H9 (cell line): ENCODE results near the gene PIK3C3. TPM values are rescaled to one million over a fixed set of nuclear protein-coding genes. Genes with fewer than 3 reads are reported as not detected.

ENCODE experiments used
- DNase-seq: peaks from one replicate; pipeline ENCODE4 v3.0.0-alpha.2; 2017
- H2AFZ ChIP-seq: one replicate; pipeline ENCODE4 v1.6.1; 2013; ENCODE audit warnings: mild to moderate bottlenecking, low read length, control low read depth, moderate library complexity
- H2AK5ac ChIP-seq: 2 replicates; pipeline ENCODE4 v1.6.1; 2013; ENCODE audit warnings: low read length, control low read depth, mixed read lengths; ENCODE audit not compliant: insufficient read length
- H2BK120ac ChIP-seq: one replicate; pipeline ENCODE4 v1.6.1; 2013; ENCODE audit warnings: low read depth, mild to moderate bottlenecking, low read length, control low read depth, inconsistent platforms; ENCODE audit not compliant: poor library complexity, severe bottlenecking
- H2BK12ac ChIP-seq: 2 replicates; pipeline ENCODE4 v1.6.1; 2013; ENCODE audit warnings: low read length, control low read depth, mixed read lengths, low read depth; ENCODE audit not compliant: insufficient read length
- H2BK15ac ChIP-seq: 2 replicates; pipeline ENCODE4 v1.6.1; 2013; ENCODE audit warnings: low read depth, low read length, control low read depth
- H2BK20ac ChIP-seq: one replicate; pipeline ENCODE4 v1.6.1; 2013; ENCODE audit warnings: low read depth, mild to moderate bottlenecking, low read length, control low read depth, inconsistent platforms; ENCODE audit not compliant: poor library complexity, severe bottlenecking
- H2BK5ac ChIP-seq: 2 replicates; pipeline ENCODE4 v1.6.1; 2013; ENCODE audit warnings: low read length, control low read depth, mixed read lengths; ENCODE audit not compliant: insufficient read length
- H3K14ac ChIP-seq: 2 replicates; pipeline ENCODE4 v1.6.1; 2013; ENCODE audit warnings: low read length, control low read depth; ENCODE audit not compliant: insufficient read depth
- H3K18ac ChIP-seq: 2 replicates; pipeline ENCODE4 v1.6.1; 2013; ENCODE audit warnings: low read depth, mild to moderate bottlenecking, mixed read lengths, low read length, control low read depth; ENCODE audit not compliant: insufficient read length
- H3K23ac ChIP-seq: 2 replicates; pipeline ENCODE4 v1.6.1; 2013; ENCODE audit warnings: low read length, control low read depth, mixed read lengths, low read depth; ENCODE audit not compliant: insufficient read length
- H3K23me2 ChIP-seq: 2 replicates; pipeline ENCODE4 v1.6.1; 2013; ENCODE audit warnings: low read depth, mild to moderate bottlenecking, mixed read lengths, low read length, control low read depth; ENCODE audit not compliant: insufficient read length, poor library complexity, severe bottlenecking
- H3K27ac ChIP-seq: 2 replicates; pipeline ENCODE4 v1.5.1; 2013; ENCODE audit warnings: low read length, control low read depth, mixed read lengths, low read depth; ENCODE audit not compliant: insufficient read length
- H3K27me3 ChIP-seq: 2 replicates; pipeline ENCODE4 v1.6.1; 2013; ENCODE audit warnings: low read length, control low read depth, inconsistent platforms; ENCODE audit not compliant: insufficient read depth
- H3K4ac ChIP-seq: 2 replicates; pipeline ENCODE4 v1.6.1; 2013; ENCODE audit warnings: low read depth, mild to moderate bottlenecking, control low read depth, inconsistent platforms, low read length, moderate library complexity
- H3K4me1 ChIP-seq: 2 replicates; pipeline ENCODE4 v1.6.1; 2013; ENCODE audit warnings: low read length, control low read depth, inconsistent platforms; ENCODE audit not compliant: insufficient read depth
- H3K4me2 ChIP-seq: 2 replicates; pipeline ENCODE4 v1.6.1; 2013; ENCODE audit warnings: low read length, control low read depth, mixed read lengths; ENCODE audit not compliant: insufficient read length, insufficient read depth
- H3K56ac ChIP-seq: 2 replicates; pipeline ENCODE4 v1.6.1; 2013; ENCODE audit warnings: low read depth, mild to moderate bottlenecking, mixed read lengths, low read length, control low read depth; ENCODE audit not compliant: insufficient read length
- H3K79me1 ChIP-seq: 2 replicates; pipeline ENCODE4 v1.6.1; 2013; ENCODE audit warnings: low read depth, mild to moderate bottlenecking, moderate library complexity, low read length, control low read depth, inconsistent platforms; ENCODE audit not compliant: insufficient read depth, poor library complexity, severe bottlenecking
- H3K79me2 ChIP-seq: 2 replicates; pipeline ENCODE4 v1.6.1; 2013; ENCODE audit warnings: low read length, control low read depth, inconsistent platforms; ENCODE audit not compliant: insufficient read depth
- H3K9ac ChIP-seq: 2 replicates; pipeline ENCODE4 v1.6.1; 2013; ENCODE audit warnings: low read length, control low read depth, mixed read lengths; ENCODE audit not compliant: insufficient read length; ENCODE audit errors: extremely low read depth
- H3K9me3 ChIP-seq: one replicate; pipeline ENCODE4 v1.6.1; 2013; ENCODE audit warnings: low read depth, low read length, inconsistent platforms; ENCODE audit not compliant: control insufficient read depth
- H3T11ph ChIP-seq: one replicate; pipeline ENCODE4 v1.6.1; 2013; ENCODE audit warnings: mild to moderate bottlenecking, low read length, control low read depth, inconsistent platforms
- H4K20me1 ChIP-seq: one replicate; pipeline ENCODE4 v1.6.1; 2013; ENCODE audit not compliant: control insufficient read depth, insufficient read length, insufficient read depth
- H4K5ac ChIP-seq: 2 replicates; pipeline ENCODE4 v1.6.1; 2013; ENCODE audit warnings: low read depth, mild to moderate bottlenecking, mixed read lengths, low read length, control low read depth; ENCODE audit not compliant: insufficient read length
- H4K8ac ChIP-seq: replicated peaks from 2 replicates; pipeline ENCODE4 v1.6.1; 2013; ENCODE audit warnings: low read length, control low read depth, mixed read lengths, low read depth; ENCODE audit not compliant: insufficient read length
- H4K91ac ChIP-seq: 2 replicates; pipeline ENCODE4 v1.6.1; 2013; ENCODE audit warnings: low read depth, mild to moderate bottlenecking, moderate library complexity, mixed read lengths, low read length, control low read depth; ENCODE audit not compliant: insufficient read length
- H3K27ac Mint-ChIP-seq, 3 experiments: 2 replicates in 2 of 3; 3 replicates in 1 of 3; pipeline ENCODE4 v1.8.0; 2020 to 2021; ENCODE audit warnings: mixed read lengths in 3 of 3, mild to moderate bottlenecking in 1 of 3, moderate library complexity in 1 of 3
- H3K27me3 Mint-ChIP-seq: 2 replicates; pipeline ENCODE4 v1.8.0; 2021; ENCODE audit warnings: low read depth, mild to moderate bottlenecking, moderate library complexity, mixed read lengths
- H3K36me3 Mint-ChIP-seq, 3 experiments: 2 replicates in 2 of 3; 3 replicates in 1 of 3; pipeline ENCODE4 v1.8.0; 2020 to 2021; ENCODE audit warnings: low read depth in 3 of 3, mixed read lengths in 3 of 3; ENCODE audit not compliant: insufficient read depth in 1 of 3
- H3K4me1 Mint-ChIP-seq, 2 experiments: 2 replicates each; pipeline ENCODE4 v1.8.0; 2020; ENCODE audit warnings: mixed read lengths in 2 of 2
- H3K4me3 Mint-ChIP-seq, 2 experiments: 2 replicates in 1 of 2; 3 replicates in 1 of 2; pipeline ENCODE4 v1.8.0; 2020 to 2021; ENCODE audit warnings: mild to moderate bottlenecking in 2 of 2, mixed read lengths in 2 of 2, moderate library complexity in 1 of 2
- H3K9me3 Mint-ChIP-seq, 2 experiments: 2 replicates in 1 of 2; 3 replicates in 1 of 2; pipeline ENCODE4 v1.8.0; 2020; ENCODE audit warnings: mild to moderate bottlenecking in 2 of 2, mixed read lengths in 2 of 2, moderate library complexity in 1 of 2
- CTCF ChIP-seq: fragments of 200-600 bp; sonication (generic); conservative IDR thresholded peaks from 3 replicates; pipeline ENCODE4 v1.8.0; 2021; ENCODE audit warnings: antibody characterized with exemption, mild to moderate bottlenecking
- WGBS: extraction: QIAGEN DNeasy Blood & Tissue Kit; methylation state at CpG from one replicate; pipeline ENCODE4 v1.1.7; 2013; ENCODE audit warnings: missing lambda C conversion rate, low lambda C conversion rate, mixed read lengths; ENCODE audit not compliant: insufficient read length; ENCODE audit errors: extremely low coverage; 5-methylcytosine and 5-hydroxymethylcytosine counted together
- total RNA-seq: library from RNA; stranded (reverse); gene quantifications from 2 replicates; pipeline ENCODE4 v1.2.1, GENCODE V29; 2021

The PIK3C3 gene
- total RNA-seq, 1 experiment from 2014 or later = 48.8 TPM

DNA sequence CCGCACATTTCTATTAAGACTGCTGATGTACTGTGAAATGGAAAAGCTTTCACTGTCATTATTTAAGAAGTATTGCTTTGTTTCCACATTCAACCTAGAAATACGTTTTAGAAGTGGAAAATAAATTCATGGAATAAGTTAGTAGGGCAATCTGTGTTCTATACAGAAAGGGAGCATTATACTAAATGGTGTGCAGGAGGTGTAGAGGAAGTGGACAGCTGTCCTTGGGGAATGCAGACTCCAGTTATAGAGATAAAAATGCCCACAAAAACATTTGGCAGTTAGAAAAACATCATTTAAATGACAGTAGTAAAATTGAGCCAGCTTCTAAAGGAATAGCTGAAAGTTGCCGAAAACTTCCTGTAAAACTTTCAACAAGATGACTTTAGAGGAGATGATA, 46.8 kb downstream of the PIK3C3 start:
- Histone ChIP-seq H3K14ac (no peak overlapping the region), H2BK20ac (no peak overlapping the region), H2BK12ac (no peak overlapping the region), H3K27me3 (no peaks in the 10 kb centered on the region), H3K79me2 (no peaks in the 10 kb centered on the region), H3K9me3 (no peaks in the 10 kb centered on the region), H4K91ac (no peak overlapping the region), H4K20me1 (no peaks in the 10 kb centered on the region), H2AFZ (no peak overlapping the region), H3K4ac (no peak overlapping the region), H3K56ac (no peak overlapping the region), H4K8ac (no peak overlapping the region), H3K18ac (no peak overlapping the region), H4K5ac (no peak overlapping the region), H2BK5ac (no peak overlapping the region), H2BK120ac (no peak overlapping the region), H3K23me2 (no peaks in the 10 kb centered on the region), H3K4me1 (no peaks in the 10 kb centered on the region), H2BK15ac (no peak overlapping the region), H3T11ph (no peak overlapping the region), H3K79me1 (no peaks in the 10 kb centered on the region), H3K4me2 (no peak overlapping the region), H3K23ac (no peak overlapping the region), H3K27ac (no peak overlapping the region), H3K9ac (no peak overlapping the region), H2AK5ac (no peak overlapping the region)
- Mint-ChIP-seq H3K36me3 (peaks cover 25 to 55% (median 55%) of the 10 kb centered on the region in 3 experiments), H3K27me3 (no peaks in the 10 kb centered on the region), H3K4me1 (peaks cover 4% of the 10 kb centered on the region in 2 experiments), H3K9me3 (no peaks in the 10 kb centered on the region), H3K4me3 (no peak overlapping the region), H3K27ac (no peak overlapping the region)
- DNase-seq = no peak
- WGBS = no CpG with 5 or more reads among the region's 3 CpGs
- no peak for TF ChIP-seq CTCF
